Astrocyte (in vitro differentiated cells and primary cell): Measurements from ENCODE around the gene WHRN.

ENCODE experiments used
- EZH2 ChIP-seq: IDR thresholded peaks from 2 replicates; pipeline ENCODE4 v1.6.1; 2012; ENCODE audit warnings: mild to moderate bottlenecking, low read length, inconsistent platforms; ENCODE audit not compliant: insufficient read depth
- TF ChIP-seq, protein P1 (sequence below): IDR thresholded peaks from 2 replicates; pipeline ENCODE4 v1.5.1; 2011; ENCODE audit warnings: low read depth, mild to moderate bottlenecking, inconsistent platforms, low read length, moderate library complexity; ENCODE audit not compliant: insufficient read depth

DNA sequence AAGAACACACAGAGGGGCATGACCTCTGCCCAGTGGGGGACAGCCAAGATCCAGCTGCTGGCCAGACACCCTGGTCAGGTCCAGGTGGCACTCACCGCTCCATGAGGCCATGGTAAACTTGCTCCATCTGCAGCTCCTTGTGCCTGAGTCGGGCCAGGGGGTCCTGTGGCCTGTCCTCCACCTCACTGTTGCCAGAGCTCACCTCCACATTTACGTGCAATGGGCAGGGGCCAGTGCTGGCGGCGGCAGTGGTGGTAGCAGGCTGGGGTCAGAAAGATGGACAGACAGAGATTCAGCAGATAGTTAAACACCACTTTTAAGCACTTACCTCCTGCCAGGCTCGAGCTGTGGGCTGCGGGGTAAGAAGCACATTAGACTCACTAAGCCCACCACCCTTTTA, 145.5 kb downstream of the WHRN start:
- TF ChIP-seq, protein P1, sequence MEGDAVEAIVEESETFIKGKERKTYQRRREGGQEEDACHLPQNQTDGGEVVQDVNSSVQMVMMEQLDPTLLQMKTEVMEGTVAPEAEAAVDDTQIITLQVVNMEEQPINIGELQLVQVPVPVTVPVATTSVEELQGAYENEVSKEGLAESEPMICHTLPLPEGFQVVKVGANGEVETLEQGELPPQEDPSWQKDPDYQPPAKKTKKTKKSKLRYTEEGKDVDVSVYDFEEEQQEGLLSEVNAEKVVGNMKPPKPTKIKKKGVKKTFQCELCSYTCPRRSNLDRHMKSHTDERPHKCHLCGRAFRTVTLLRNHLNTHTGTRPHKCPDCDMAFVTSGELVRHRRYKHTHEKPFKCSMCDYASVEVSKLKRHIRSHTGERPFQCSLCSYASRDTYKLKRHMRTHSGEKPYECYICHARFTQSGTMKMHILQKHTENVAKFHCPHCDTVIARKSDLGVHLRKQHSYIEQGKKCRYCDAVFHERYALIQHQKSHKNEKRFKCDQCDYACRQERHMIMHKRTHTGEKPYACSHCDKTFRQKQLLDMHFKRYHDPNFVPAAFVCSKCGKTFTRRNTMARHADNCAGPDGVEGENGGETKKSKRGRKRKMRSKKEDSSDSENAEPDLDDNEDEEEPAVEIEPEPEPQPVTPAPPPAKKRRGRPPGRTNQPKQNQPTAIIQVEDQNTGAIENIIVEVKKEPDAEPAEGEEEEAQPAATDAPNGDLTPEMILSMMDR = no peak
- no peak for TF ChIP-seq EZH2
